Endothelial cell of umbilical vein (primary cell): ENCODE measurements around the gene ADORA2A. TPM values are rescaled to one million over a fixed set of nuclear protein-coding genes. Genes with fewer than 3 reads are reported as not detected.

Source experiments
- BruUV-seq: library from RNA; stranded (reverse); fragments of 400-500 nt; replicated peaks from 2 replicates; lab custom pipeline; 2021; lab: Mats Ljungman, UMichigan
- CTCF ChIA-PET: fragments of 300-600, 350-600 bp; sonication (Branson Sonifier 250); formaldehyde crosslinking; loops from one replicate; lab custom pipeline; 2021; ENCODE audit warnings: antibody characterized with exemption, inconsistent platforms; lab: Charles Lee
- POLR2A ChIA-PET: fragments of 300-600, 350-600 bp; sonication (Branson Sonifier 250); formaldehyde crosslinking; loops from one replicate; lab custom pipeline; 2021; ENCODE audit warnings: antibody characterized with exemption, inconsistent platforms; lab: Charles Lee
- DNase-seq: peaks from one replicate; pipeline ENCODE4 v3.0.0-alpha.2; 2011; ENCODE audit warnings: low read depth, low spot score
- FAIRE-seq: peaks from 2 replicates; lab custom pipeline; 2011; peaks lifted over from hg19 to GRCh38; lab: Jason Lieb, UNC
- H2AFZ ChIP-seq: 2 replicates; pipeline ENCODE4 v1.6.0; 2012; ENCODE audit warnings: low read depth, low read length, control low read depth, inconsistent platforms
- H3K27ac ChIP-seq: 2 replicates; pipeline ENCODE4 v1.5.1; 2011; ENCODE audit warnings: low read depth, mild to moderate bottlenecking, control low read depth, low read length, moderate library complexity; ENCODE audit not compliant: insufficient read depth
- H3K27me3 ChIP-seq, 2 experiments: 2 replicates each; pipeline versions ENCODE4 v1.6.0 to v1.6.1; 2011; ENCODE audit warnings: low read length in 2 of 2, mixed read lengths in 1 of 2; ENCODE audit not compliant: control insufficient read depth in 2 of 2, insufficient read depth in 2 of 2
- H3K36me3 ChIP-seq, 2 experiments: 2 replicates in 1 of 2; 3 replicates in 1 of 2; pipeline ENCODE4 v1.5.1; 2011; ENCODE audit warnings: low read length in 2 of 2, mild to moderate bottlenecking in 1 of 2, moderate library complexity in 1 of 2; ENCODE audit not compliant: control insufficient read depth in 2 of 2, insufficient read depth in 2 of 2; ENCODE audit errors: extremely low read depth in 1 of 2
- H3K4me1 ChIP-seq: 3 replicates; pipeline ENCODE4 v1.5.1; 2011; ENCODE audit warnings: mild to moderate bottlenecking, low read length; ENCODE audit not compliant: control insufficient read depth, insufficient read depth; ENCODE audit errors: extremely low read depth
- H3K4me2 ChIP-seq: 2 replicates; pipeline ENCODE4 v1.6.1; 2011; ENCODE audit warnings: low read length, control low read depth, mixed read lengths; ENCODE audit not compliant: insufficient read depth
- H3K4me3 ChIP-seq, 3 experiments: fragments of 200-600 bp in 1 of 3; sonication (generic), shearing (Covaris generic) in 1 of 3; replicated peaks in 1 of 3; 2 replicates each; pipeline ENCODE4 v1.5.1; 2011 to 2016; ENCODE audit warnings: control low read depth in 3 of 3, low read length in 3 of 3, mild to moderate bottlenecking in 2 of 3, inconsistent platforms in 1 of 3, low read depth in 1 of 3, moderate library complexity in 1 of 3; ENCODE audit not compliant: insufficient read depth in 1 of 3
- H3K79me2 ChIP-seq: 2 replicates; pipeline ENCODE4 v1.6.0; 2012; ENCODE audit warnings: low read length, inconsistent platforms; ENCODE audit not compliant: control insufficient read depth, insufficient read depth
- H3K9ac ChIP-seq: replicated peaks from 2 replicates; pipeline ENCODE3; 2011; ENCODE audit warnings: low read length, control low read depth; ENCODE audit not compliant: insufficient read depth; ENCODE audit errors: extremely low read depth
- H3K9me1 ChIP-seq: replicated peaks from 3 replicates; pipeline ENCODE4 v1.6.0; 2011; ENCODE audit warnings: mild to moderate bottlenecking, low read length; ENCODE audit not compliant: control insufficient read depth, insufficient read depth; ENCODE audit errors: extremely low read depth
- H3K9me3 ChIP-seq: replicated peaks from 2 replicates; pipeline ENCODE4 v1.5.1; 2012; ENCODE audit warnings: low read length, inconsistent platforms; ENCODE audit not compliant: control insufficient read depth, insufficient read depth
- H4K20me1 ChIP-seq: replicated peaks from 2 replicates; pipeline ENCODE3; 2011; ENCODE audit warnings: mild to moderate bottlenecking, low read length; ENCODE audit not compliant: control insufficient read depth, insufficient read depth; ENCODE audit errors: extremely low read depth
- CTCF ChIP-seq, 2 donors: IDR thresholded peaks; 1 replicate in 1 of 2; 2 replicates in 1 of 2; pipeline ENCODE4 v1.5.1; 2011; ENCODE audit warnings: low read length in 2 of 2, mild to moderate bottlenecking in 2 of 2, moderate library complexity in 2 of 2, control low read depth in 1 of 2, inconsistent platforms in 1 of 2, low read depth in 1 of 2; ENCODE audit not compliant: insufficient read depth in 1 of 2; ENCODE audit errors: extremely low read depth in 1 of 2
- EZH2 ChIP-seq: IDR thresholded peaks from 2 replicates; pipeline ENCODE4 v1.6.1; 2012; ENCODE audit warnings: borderline replicate concordance, low read depth, mild to moderate bottlenecking, moderate library complexity, low read length, inconsistent platforms; ENCODE audit not compliant: severe bottlenecking
- FOS ChIP-seq: IDR thresholded peaks from 2 replicates; pipeline ENCODE4 v1.6.1; 2011; ENCODE audit warnings: mild to moderate bottlenecking, low read length, moderate library complexity, borderline replicate concordance; ENCODE audit not compliant: insufficient read depth
- GATA2 ChIP-seq: IDR thresholded peaks from 2 replicates; pipeline ENCODE4 v1.7.0; 2011; ENCODE audit warnings: low read depth, mild to moderate bottlenecking, moderate library complexity, mixed read lengths, low read length; ENCODE audit not compliant: insufficient read length, insufficient read depth
- JUN ChIP-seq: IDR thresholded peaks from 2 replicates; pipeline ENCODE4 v1.6.1; 2011; ENCODE audit warnings: borderline replicate concordance, low read depth; ENCODE audit not compliant: insufficient read length, insufficient read depth
- MAX ChIP-seq: IDR thresholded peaks from 2 replicates; pipeline ENCODE4 v1.6.1; 2011; ENCODE audit not compliant: insufficient read depth, insufficient read length
- MYC ChIP-seq: IDR thresholded peaks from one replicate; pipeline ENCODE4 v1.6.1; 2011; ENCODE audit warnings: mild to moderate bottlenecking, low read depth, low read length
- POLR2A ChIP-seq: IDR thresholded peaks from 2 replicates; pipeline ENCODE4 v1.6.1; 2012; ENCODE audit warnings: low read depth, mild to moderate bottlenecking, control low read depth, low read length
- POLR2AphosphoS5 ChIP-seq: IDR thresholded peaks from 2 replicates; pipeline ENCODE4 v1.6.1; 2012; ENCODE audit warnings: low read depth, mild to moderate bottlenecking, control low read depth, low read length, moderate library complexity; ENCODE audit not compliant: insufficient read depth
- dilution Hi-C: fragments of 300-500 bp; cut with MboI; formaldehyde crosslinking; loops from one replicate; pipeline ENCODE4 v1.15.0; 2019; ENCODE audit warnings: low sequenced_read_pairs; ENCODE audit not compliant: extremely low pct_ligation_motif_present
- intact Hi-C: fragments of 100-400 bp; cut with micrococcal nuclease; formaldehyde crosslinking; loops from one replicate; pipeline ENCODE4 v1.10.0; 2022
- polyA plus RNA-seq, 4 experiments: library from polyadenylated mRNA; depleted of rRNA in 3 of 4; stranded (reverse) in 3 of 4; unstranded in 1 of 4; fragments of >200 nt; gene quantifications; 2 replicates each; pipeline versions ENCODE4 v1.2.1 to v1.2.3, GENCODE V29; 2011 to 2012; ENCODE audit warnings: missing spikeins in 1 of 4
- total RNA-seq: library from RNA; stranded (reverse); gene quantifications from 2 replicates; pipeline ENCODE4 v1.2.3, GENCODE V29; 2021

ADORA2A gene
- total and polyA plus RNA-seq, 2 donors (not counting 3 experiments of a cell fraction or from before 2014, with no cell fraction given), result 20.0 to 33.1 TPM

- ChIA-PET CTCF (no interaction called here), POLR2A (no interaction called here)
- Histone ChIP-seq H3K79me2 (no peaks in the 10 kb centered on the region), H3K4me1 (peaks cover 35% of the 10 kb centered on the region), H3K9me1 (no peaks in the 10 kb centered on the region), H2AFZ (no peak overlapping the region), H3K4me3 (no peak overlapping the region), H3K9ac (no peak overlapping the region), H4K20me1 (no peaks in the 10 kb centered on the region), H3K36me3 (no peaks in the 10 kb centered on the region), H3K27ac (no peak overlapping the region), H3K9me3 (no peaks in the 10 kb centered on the region), H3K27me3 (no peaks in the 10 kb centered on the region), H3K4me2 (no peak overlapping the region)
- FAIRE-seq, result no peak
- BruUV-seq, result no TSS peak
- intact Hi-C loops, result no loop called here
- no peak for TF ChIP-seq POLR2AphosphoS5
- TF ChIP-seq MAX, result no peak
- TF ChIP-seq EZH2, result no peak
- TF ChIP-seq MYC, result no peak
- no peak for TF ChIP-seq JUN
- no peak for TF ChIP-seq CTCF (IDR thresholded peaks at IDR 0.05; ENCODE audit: extremely low read depth in 1 of 2, insufficient read depth in 1 of 2, low read depth in 1 of 2, low read length in 2 of 2)
- no peak for TF ChIP-seq GATA2
- no peak for TF ChIP-seq POLR2A
- TF ChIP-seq FOS, result no peak
- dilution Hi-C loops, result no loop called here
- no peak for DNase-seq
Observed at GRCh38 chr22:24457894-24458420, 30.6 kb downstream of the ADORA2A start.
